OCI-LY7 (cell line): ENCODE measurements around the gene ZBTB21.

Source experiments
- EZH2phosphoT487 ChIP-seq: fragments of 200-600 bp; sonication (generic); IDR thresholded peaks from 2 replicates; pipeline ENCODE4 v1.6.1; 2018; ENCODE audit warnings: low read depth, borderline replicate concordance, mild to moderate bottlenecking, mixed run types, antibody characterized with exemption, low read length, moderate library complexity, mixed read lengths
- TF ChIP-seq, protein P1 (sequence below): fragments of 200-600 bp; sonication (generic); conservative IDR thresholded peaks from 2 replicates; pipeline ENCODE4 v1.5.1; 2014; ENCODE audit warnings: mild to moderate bottlenecking, antibody characterized with exemption, low read length, moderate library complexity, mixed read lengths

DNA sequence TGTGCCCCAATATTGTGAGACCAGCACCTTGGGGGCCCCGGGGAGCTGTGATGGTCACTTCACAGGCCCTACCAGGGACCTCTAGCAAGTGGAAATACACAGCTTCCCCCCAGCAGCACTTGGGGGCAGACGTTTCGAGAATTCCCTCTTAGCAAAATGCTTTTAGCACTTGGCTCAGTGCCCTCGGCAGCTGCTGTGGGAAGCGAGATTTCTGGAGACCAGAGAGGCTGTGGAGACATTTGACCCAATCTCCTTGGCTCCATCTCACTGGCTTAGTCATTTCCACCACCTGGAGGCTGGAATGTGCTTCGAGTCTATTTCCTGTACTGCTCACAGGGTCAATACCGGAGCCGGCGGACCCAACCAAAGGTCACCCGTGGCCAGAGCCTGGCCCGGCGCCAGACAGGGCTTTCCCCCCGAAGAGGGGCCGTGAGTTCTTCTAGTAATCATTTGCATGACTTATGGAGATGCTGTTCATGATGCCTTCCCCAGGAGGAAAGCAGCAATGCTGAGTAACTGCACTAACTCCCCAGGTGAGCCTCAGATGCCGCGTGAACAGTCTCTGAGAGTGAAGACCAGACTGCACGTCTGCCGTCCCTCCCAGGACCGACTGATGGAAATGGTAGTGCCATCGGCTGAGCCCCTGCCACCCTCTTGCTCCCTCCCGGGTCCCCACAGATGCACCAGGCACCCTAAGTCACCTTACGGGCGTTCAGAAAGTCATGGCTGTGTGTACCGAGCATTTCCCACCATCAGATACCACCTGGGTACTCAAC lies 52.0 kb downstream of the ZBTB21 start:
- TF ChIP-seq, protein P1, sequence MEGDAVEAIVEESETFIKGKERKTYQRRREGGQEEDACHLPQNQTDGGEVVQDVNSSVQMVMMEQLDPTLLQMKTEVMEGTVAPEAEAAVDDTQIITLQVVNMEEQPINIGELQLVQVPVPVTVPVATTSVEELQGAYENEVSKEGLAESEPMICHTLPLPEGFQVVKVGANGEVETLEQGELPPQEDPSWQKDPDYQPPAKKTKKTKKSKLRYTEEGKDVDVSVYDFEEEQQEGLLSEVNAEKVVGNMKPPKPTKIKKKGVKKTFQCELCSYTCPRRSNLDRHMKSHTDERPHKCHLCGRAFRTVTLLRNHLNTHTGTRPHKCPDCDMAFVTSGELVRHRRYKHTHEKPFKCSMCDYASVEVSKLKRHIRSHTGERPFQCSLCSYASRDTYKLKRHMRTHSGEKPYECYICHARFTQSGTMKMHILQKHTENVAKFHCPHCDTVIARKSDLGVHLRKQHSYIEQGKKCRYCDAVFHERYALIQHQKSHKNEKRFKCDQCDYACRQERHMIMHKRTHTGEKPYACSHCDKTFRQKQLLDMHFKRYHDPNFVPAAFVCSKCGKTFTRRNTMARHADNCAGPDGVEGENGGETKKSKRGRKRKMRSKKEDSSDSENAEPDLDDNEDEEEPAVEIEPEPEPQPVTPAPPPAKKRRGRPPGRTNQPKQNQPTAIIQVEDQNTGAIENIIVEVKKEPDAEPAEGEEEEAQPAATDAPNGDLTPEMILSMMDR: no peak
- no peak for TF ChIP-seq EZH2phosphoT487
